ENCODE results near the gene ARMH1. TPM values are rescaled to one million over a fixed set of nuclear protein-coding genes. Genes with fewer than 3 reads are reported as not detected.

Gene ARMH1
- total RNA-seq, 1 donor from 2014 or later: 15.0 TPM

GRCh38 chr1:44717156-44717555 lies 42.6 kb downstream of the ARMH1 start:
- no peaks in the 10 kb centered on the region for H3K9me3 Mint-ChIP-seq (ENCODE audit: low read depth)
- no peak for TF ChIP-seq CTCF (IDR thresholded peaks at IDR 0.05; ENCODE audit: unreplicated experiment)
- no peak overlapping the region for H3K27ac Mint-ChIP-seq
- H3K36me3 Mint-ChIP-seq (ENCODE audit: insufficient read depth): no peaks in the 10 kb centered on the region
- no peaks in the 10 kb centered on the region for H3K4me1 Mint-ChIP-seq (ENCODE audit: low read depth)
- no peak overlapping the region for H3K4me3 Mint-ChIP-seq (ENCODE audit: low read depth)
- peaks cover 11% of the 10 kb centered on the region for H3K27me3 Mint-ChIP-seq
- no peak for DNase-seq (ENCODE audit: low spot score, unreplicated experiment)

GRCh38 chr1:44717653-44718052 lies 43.1 kb downstream of the ARMH1 start:
- Mint-ChIP-seq H3K27me3 (peaks cover 11% of the 10 kb centered on the region), H3K9me3 (ENCODE audit: low read depth) (no peaks in the 10 kb centered on the region), H3K36me3 (ENCODE audit: insufficient read depth) (no peaks in the 10 kb centered on the region), H3K27ac (no peak overlapping the region), H3K4me3 (ENCODE audit: low read depth) (no peak overlapping the region), H3K4me1 (ENCODE audit: low read depth) (no peaks in the 10 kb centered on the region)
- no peak for DNase-seq (ENCODE audit: low spot score, unreplicated experiment)
- no peak for TF ChIP-seq CTCF (IDR thresholded peaks at IDR 0.05; ENCODE audit: unreplicated experiment)

GRCh38 chr1:44718091-44718490 lies 43.6 kb downstream of the ARMH1 start:
- H3K36me3 Mint-ChIP-seq (ENCODE audit: insufficient read depth): no peaks in the 10 kb centered on the region
- no peak for DNase-seq (ENCODE audit: low spot score, unreplicated experiment)
- H3K4me3 Mint-ChIP-seq (ENCODE audit: low read depth): no peak overlapping the region
- peaks cover 11% of the 10 kb centered on the region for H3K27me3 Mint-ChIP-seq
- no peak for TF ChIP-seq CTCF (IDR thresholded peaks at IDR 0.05; ENCODE audit: unreplicated experiment)
- no peaks in the 10 kb centered on the region for H3K9me3 Mint-ChIP-seq (ENCODE audit: low read depth)
- H3K27ac Mint-ChIP-seq: no peak overlapping the region
- no peaks in the 10 kb centered on the region for H3K4me1 Mint-ChIP-seq (ENCODE audit: low read depth)

GRCh38 chr1:44719318-44719717 lies 44.8 kb downstream of the ARMH1 start:
- H3K27ac Mint-ChIP-seq: no peak overlapping the region
- no peak overlapping the region for H3K4me3 Mint-ChIP-seq (ENCODE audit: low read depth)
- no peak for TF ChIP-seq CTCF (IDR thresholded peaks at IDR 0.05; ENCODE audit: unreplicated experiment)
- no peaks in the 10 kb centered on the region for H3K36me3 Mint-ChIP-seq (ENCODE audit: insufficient read depth)
- no peak for DNase-seq (ENCODE audit: low spot score, unreplicated experiment)
- peaks cover 11% of the 10 kb centered on the region for H3K27me3 Mint-ChIP-seq
- no peaks in the 10 kb centered on the region for H3K4me1 Mint-ChIP-seq (ENCODE audit: low read depth)
- H3K9me3 Mint-ChIP-seq (ENCODE audit: low read depth): no peaks in the 10 kb centered on the region

GRCh38 chr1:44720281-44720680 lies 45.8 kb downstream of the ARMH1 start:
- Mint-ChIP-seq H3K27me3 (peaks cover 11% of the 10 kb centered on the region), H3K27ac (no peak overlapping the region), H3K36me3 (ENCODE audit: insufficient read depth) (no peaks in the 10 kb centered on the region), H3K4me3 (ENCODE audit: low read depth) (no peak overlapping the region), H3K4me1 (ENCODE audit: low read depth) (peaks cover 1% of the 10 kb centered on the region), H3K9me3 (ENCODE audit: low read depth) (no peaks in the 10 kb centered on the region)
- no peak for TF ChIP-seq CTCF (IDR thresholded peaks at IDR 0.05; ENCODE audit: unreplicated experiment)
- no peak for DNase-seq (ENCODE audit: low spot score, unreplicated experiment)
